Measurements from ENCODE around the gene FOXK2. TPM values are rescaled to one million over a fixed set of nuclear protein-coding genes. Genes with fewer than 3 reads are reported as not detected.

FOXK2 gene
- total and polyA plus RNA-seq, 7 experiments from 2014 or later, result 4.2 to 67.1 (median 42.3) TPM

DNA sequence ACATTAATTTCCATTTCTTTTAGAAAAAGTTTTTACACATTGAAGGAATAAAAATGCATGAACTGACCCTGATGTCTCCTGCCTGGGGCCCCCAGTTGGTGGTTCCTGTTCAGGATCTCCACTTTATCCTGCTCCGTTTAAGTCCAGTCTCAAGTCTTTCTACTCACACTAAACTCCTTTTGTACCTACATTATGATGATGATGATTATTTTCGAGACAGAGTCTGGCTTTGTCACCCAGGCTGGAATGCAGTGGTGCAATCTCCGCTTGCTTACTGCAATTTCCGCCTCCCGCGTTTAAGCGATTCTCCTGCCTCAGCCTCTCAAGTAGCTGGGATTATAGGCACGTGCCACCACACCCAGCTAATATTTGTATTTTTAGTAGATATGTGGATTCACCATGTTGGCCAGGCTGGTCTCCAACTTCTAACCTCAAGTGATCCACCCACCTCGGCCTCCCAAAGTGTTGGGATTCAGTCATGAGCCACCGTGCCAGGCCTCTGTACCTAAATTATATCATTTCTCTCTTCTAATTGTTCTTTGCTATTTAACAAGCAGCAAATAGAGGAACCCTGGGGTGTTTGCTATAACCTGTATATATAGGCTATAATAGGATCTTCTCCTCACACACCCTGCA lies 2.2 kb upstream of the FOXK2 start:
- no peaks in the 10 kb centered on the region for H3K27me3 Mint-ChIP-seq
- H3K27ac Mint-ChIP-seq, result no peak overlapping the region
- DNase-seq (no peak), ATAC-seq (no peak)
- H3K36me3 Mint-ChIP-seq, result peaks cover 0 to 5% (median 4%) of the 10 kb centered on the region in 5 donors
- H3K9me3 Mint-ChIP-seq, result no peaks in the 10 kb centered on the region
- peak overlapping the region in 1 of 10 donors; percentile 29 for H3K4me3 Mint-ChIP-seq
- peaks cover 6 to 21% (median 17%) of the 10 kb centered on the region in 7 donors for H3K4me1 Mint-ChIP-seq
- Histone ChIP-seq H3K4me1 (ENCODE audit: control insufficient read depth in 2 of 2, insufficient read depth in 2 of 2, low read length in 2 of 2) (peaks cover 3 to 16% of the 10 kb centered on the region in 2 donors), H3K4me3 (ENCODE audit: low read length) (no peak overlapping the region), H3K27ac (ENCODE audit: low read depth, low read length) (no peak overlapping the region), H3K27me3 (ENCODE audit: control insufficient read depth in 2 of 2, insufficient read depth in 2 of 2, low read length in 2 of 2) (no peaks in the 10 kb centered on the region), H3K9me3 (ENCODE audit: control insufficient read depth in 2 of 3, low read length in 3 of 3) (no peaks in the 10 kb centered on the region), H3K36me3 (ENCODE audit: control insufficient read depth in 2 of 3, insufficient read depth in 3 of 3, low read length in 3 of 3) (no peaks in the 10 kb centered on the region)
- ChIA-PET CTCF (no interaction called here), POLR2A (no interaction called here)
- intact Hi-C loops (cut with micrococcal nuclease), result loop anchor here in 1 of 2 donors (5.0 kb wide), 1 partner anchor 35 kb away; no protein-coding TSS in a partner anchor

DNA sequence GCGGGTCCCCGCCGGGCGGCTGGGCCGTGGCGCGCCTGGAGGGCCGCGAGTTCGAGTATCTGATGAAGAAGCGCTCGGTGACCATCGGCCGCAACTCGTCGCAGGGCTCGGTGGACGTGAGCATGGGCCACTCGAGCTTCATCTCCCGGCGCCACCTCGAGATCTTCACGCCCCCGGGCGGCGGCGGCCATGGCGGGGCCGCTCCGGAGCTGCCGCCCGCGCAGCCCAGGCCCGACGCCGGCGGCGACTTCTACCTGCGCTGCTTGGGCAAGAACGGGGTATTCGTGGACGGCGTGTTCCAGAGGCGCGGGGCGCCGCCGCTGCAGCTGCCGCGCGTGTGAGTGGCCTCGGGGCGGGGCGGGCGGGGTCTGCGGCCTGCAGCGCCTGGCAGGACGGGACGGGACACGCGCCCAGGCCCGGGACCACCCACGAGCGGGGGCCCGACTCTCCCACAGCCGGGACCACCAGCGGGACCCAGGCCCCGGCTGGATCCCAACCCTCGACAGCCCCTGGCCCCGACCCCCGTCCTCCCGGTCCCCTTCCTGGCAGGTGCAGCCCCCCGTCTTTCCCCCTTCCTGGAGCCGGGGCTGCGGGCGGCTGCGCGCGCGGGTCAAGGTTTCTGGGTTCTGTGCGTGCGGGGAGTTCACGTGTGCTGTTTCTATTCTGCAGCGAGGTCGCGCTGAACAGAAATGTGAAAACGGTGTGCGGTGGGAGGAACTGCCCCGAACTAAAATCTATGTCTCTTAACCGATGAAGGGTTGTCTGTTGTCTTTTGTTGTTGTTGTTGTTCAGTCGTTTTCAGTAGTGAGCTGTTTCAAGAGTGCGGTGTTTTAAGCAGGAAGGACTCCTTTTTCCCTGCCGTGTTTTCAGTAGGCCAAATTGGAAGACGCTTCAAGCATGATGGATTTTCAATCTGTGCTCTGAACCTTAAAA lies 705 bp downstream of the FOXK2 start:
- peak; percentile 28 for ATAC-seq
- H3K27me3 Mint-ChIP-seq, result no peaks in the 10 kb centered on the region
- peaks cover 0 to 9% (median 4%) of the 10 kb centered on the region in 5 donors for H3K36me3 Mint-ChIP-seq
- peak overlapping the region; percentile 71 to 93 (median 86) for H3K27ac Mint-ChIP-seq
- Histone ChIP-seq H3K27me3 (ENCODE audit: control insufficient read depth in 2 of 2, insufficient read depth in 2 of 2, low read length in 2 of 2) (no peaks in the 10 kb centered on the region), H3K4me3 (ENCODE audit: low read length) (peak overlapping the region; percentile 50), H3K36me3 (ENCODE audit: control insufficient read depth in 2 of 3, insufficient read depth in 3 of 3, low read length in 3 of 3) (no peaks in the 10 kb centered on the region), H3K9me3 (ENCODE audit: control insufficient read depth in 2 of 3, low read length in 3 of 3) (no peaks in the 10 kb centered on the region), H3K4me1 (ENCODE audit: control insufficient read depth in 2 of 2, insufficient read depth in 2 of 2, low read length in 2 of 2) (peaks cover 10 to 20% of the 10 kb centered on the region in 2 donors), H3K27ac (ENCODE audit: low read depth, low read length) (peak overlapping the region; percentile 62)
- intact Hi-C loops (cut with micrococcal nuclease), result loop anchor here (1.0 to 5.0 kb wide), 7 partner anchors 23 to 102 kb away; partner anchors contain the start of genes NARF (in 2 of the 2), CYBC1 (in 1 of the 2), HEXD (in 1 of the 2) and OGFOD3 (in 1 of the 2)
- peaks cover 15 to 47% (median 38%) of the 10 kb centered on the region in 7 donors for H3K4me1 Mint-ChIP-seq
- H3K9me3 Mint-ChIP-seq, result no peaks in the 10 kb centered on the region
- DNase-seq, result peak in 8 of 9 donors; percentile 21 to 61 (median 37)
- H3K4me3 Mint-ChIP-seq, result peak overlapping the region; percentile 82 to 99 (median 93)
- POLR2A ChIA-PET, result interaction anchor here (0.6 to 2.5 kb wide), 10 partner anchors 10 to 265 kb away, joined by 3 to 11 read pairs (median 5); partner anchors contain the start of gene NARF
- CTCF ChIA-PET, result no interaction called here

- Histone ChIP-seq H3K36me3 (ENCODE audit: control insufficient read depth in 2 of 3, insufficient read depth in 3 of 3, low read length in 3 of 3) (no peaks in the 10 kb centered on the region), H3K4me1 (ENCODE audit: control insufficient read depth in 2 of 2, insufficient read depth in 2 of 2, low read length in 2 of 2) (peaks cover 21 to 29% of the 10 kb centered on the region in 2 donors), H3K9me3 (ENCODE audit: control insufficient read depth in 2 of 3, low read length in 3 of 3) (no peaks in the 10 kb centered on the region), H3K27ac (ENCODE audit: low read depth, low read length) (no peak overlapping the region), H3K27me3 (ENCODE audit: control insufficient read depth in 2 of 2, insufficient read depth in 2 of 2, low read length in 2 of 2) (no peaks in the 10 kb centered on the region), H3K4me3 (ENCODE audit: low read length) (no peak overlapping the region)
- intact Hi-C loops (cut with micrococcal nuclease), result no loop called here
- ChIA-PET POLR2A (no interaction called here), CTCF (no interaction called here)
- ATAC-seq (no peak), DNase-seq (no peak)
- Mint-ChIP-seq H3K4me3 (peak overlapping the region in 6 of 10 donors; percentile 13 to 56 (median 46)), H3K27ac (peak overlapping the region in 6 of 9 donors; percentile 15 to 85 (median 46)), H3K4me1 (peaks cover 43 to 80% (median 67%) of the 10 kb centered on the region in 7 donors), H3K9me3 (no peaks in the 10 kb centered on the region), H3K36me3 (peaks cover 0 to 11% (median 4%) of the 10 kb centered on the region in 5 donors), H3K27me3 (no peaks in the 10 kb centered on the region)
These were observed 5.0 kb downstream of the FOXK2 start for GRCh38 chr17:82524540-82524939.

DNA sequence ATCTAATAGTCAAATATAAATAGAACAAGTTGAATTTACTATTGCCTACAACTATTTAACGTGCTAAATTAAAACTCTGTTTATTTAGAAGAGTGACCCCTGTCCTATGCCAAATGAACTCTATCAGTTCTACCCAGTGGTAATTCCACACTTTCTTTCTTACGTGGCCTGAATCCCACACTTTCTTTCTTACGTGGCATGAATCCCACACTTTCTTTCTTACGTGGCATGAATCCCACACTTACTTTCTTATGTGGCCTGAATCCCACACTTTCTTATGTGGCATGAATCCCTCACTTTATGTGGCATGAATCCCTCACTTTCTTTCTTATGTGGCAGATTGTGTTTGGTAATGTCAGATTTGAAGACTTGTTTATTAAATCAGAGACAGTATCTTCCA lies 6.2 kb downstream of the FOXK2 start:
- Mint-ChIP-seq H3K27ac (peak overlapping the region in 5 of 9 donors; percentile 12 to 80 (median 60)), H3K4me1 (peaks cover 46 to 86% (median 69%) of the 10 kb centered on the region in 7 donors), H3K9me3 (no peaks in the 10 kb centered on the region), H3K36me3 (peaks cover 0 to 9% (median under 1%) of the 10 kb centered on the region in 5 donors), H3K4me3 (peak overlapping the region in 3 of 10 donors; percentile 7 to 29 (median 12)), H3K27me3 (no peaks in the 10 kb centered on the region)
- ATAC-seq, result no peak
- no peak for DNase-seq
- peaks cover 23 to 33% of the 10 kb centered on the region in 2 donors for H3K4me1 ChIP-seq (ENCODE audit: control insufficient read depth in 2 of 2, insufficient read depth in 2 of 2, low read length in 2 of 2)
- H3K27me3 ChIP-seq (ENCODE audit: control insufficient read depth in 2 of 2, insufficient read depth in 2 of 2, low read length in 2 of 2), result no peaks in the 10 kb centered on the region
- no peaks in the 10 kb centered on the region for H3K36me3 ChIP-seq (ENCODE audit: control insufficient read depth in 2 of 3, insufficient read depth in 3 of 3, low read length in 3 of 3)
- POLR2A ChIA-PET, result no interaction called here
- H3K9me3 ChIP-seq (ENCODE audit: control insufficient read depth in 2 of 3, low read length in 3 of 3), result no peaks in the 10 kb centered on the region
- H3K27ac ChIP-seq (ENCODE audit: low read depth, low read length), result no peak overlapping the region
- CTCF ChIA-PET, result no interaction called here
- intact Hi-C loops (cut with micrococcal nuclease), result no loop called here
- no peak overlapping the region for H3K4me3 ChIP-seq (ENCODE audit: low read length)

DNA sequence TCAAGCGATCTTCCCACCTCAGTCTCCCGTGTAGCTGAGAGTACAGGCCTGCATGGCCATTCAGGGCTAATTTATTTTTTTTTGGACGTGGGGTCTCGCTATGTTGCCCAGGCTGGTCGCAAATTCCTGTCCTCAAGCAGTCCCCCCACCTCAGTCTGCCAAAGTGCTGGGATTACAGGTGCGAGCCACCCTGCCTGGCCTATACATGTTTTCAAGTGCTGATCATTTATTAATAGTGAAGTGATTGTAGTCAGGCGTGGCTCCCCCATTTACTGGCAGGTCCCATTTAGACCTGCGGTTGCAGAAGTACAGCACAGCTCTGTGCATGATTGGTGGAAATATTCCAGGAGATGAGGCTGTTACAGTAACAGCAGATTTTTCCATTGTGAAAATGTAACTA lies 8.4 kb downstream of the FOXK2 start:
- Histone ChIP-seq H3K27ac (ENCODE audit: low read depth, low read length) (no peak overlapping the region), H3K4me3 (ENCODE audit: low read length) (no peak overlapping the region), H3K36me3 (ENCODE audit: control insufficient read depth in 2 of 3, insufficient read depth in 3 of 3, low read length in 3 of 3) (no peaks in the 10 kb centered on the region), H3K27me3 (ENCODE audit: control insufficient read depth in 2 of 2, insufficient read depth in 2 of 2, low read length in 2 of 2) (no peaks in the 10 kb centered on the region), H3K4me1 (ENCODE audit: control insufficient read depth in 2 of 2, insufficient read depth in 2 of 2, low read length in 2 of 2) (peaks cover 22 to 27% of the 10 kb centered on the region in 2 donors), H3K9me3 (ENCODE audit: control insufficient read depth in 2 of 3, low read length in 3 of 3) (no peaks in the 10 kb centered on the region)
- DNase-seq (no peak), ATAC-seq (no peak)
- Mint-ChIP-seq H3K9me3 (no peaks in the 10 kb centered on the region), H3K27ac (peak overlapping the region in 8 of 9 donors; percentile 33 to 70 (median 58)), H3K27me3 (no peaks in the 10 kb centered on the region), H3K4me1 (peaks cover 47 to 75% (median 61%) of the 10 kb centered on the region in 7 donors), H3K36me3 (peaks cover 0 to 7% (median 3%) of the 10 kb centered on the region in 5 donors), H3K4me3 (peak overlapping the region in 6 of 10 donors; percentile 13 to 63 (median 36))
- intact Hi-C loops (cut with micrococcal nuclease), result no loop called here
- ChIA-PET POLR2A (interaction anchor here (1.1 kb wide), 1 partner anchor 9 kb away, joined by 4 read pairs; no protein-coding TSS in a partner anchor), CTCF (no interaction called here)

- peak overlapping the region in 9 of 10 donors; percentile 20 to 63 (median 47) for H3K4me3 Mint-ChIP-seq
- CTCF ChIA-PET, result no interaction called here
- H3K27ac Mint-ChIP-seq, result peak overlapping the region; percentile 22 to 70 (median 58)
- Histone ChIP-seq H3K4me3 (ENCODE audit: low read length) (no peak overlapping the region), H3K27me3 (ENCODE audit: control insufficient read depth in 2 of 2, insufficient read depth in 2 of 2, low read length in 2 of 2) (no peaks in the 10 kb centered on the region), H3K4me1 (ENCODE audit: control insufficient read depth in 2 of 2, insufficient read depth in 2 of 2, low read length in 2 of 2) (peaks cover 22 to 27% of the 10 kb centered on the region in 2 donors), H3K27ac (ENCODE audit: low read depth, low read length) (no peak overlapping the region), H3K36me3 (ENCODE audit: control insufficient read depth in 2 of 3, insufficient read depth in 3 of 3, low read length in 3 of 3) (no peaks in the 10 kb centered on the region), H3K9me3 (ENCODE audit: control insufficient read depth in 2 of 3, low read length in 3 of 3) (no peaks in the 10 kb centered on the region)
- DNase-seq (no peak), ATAC-seq (peak; percentile 80)
- no peaks in the 10 kb centered on the region for H3K27me3 Mint-ChIP-seq
- POLR2A ChIA-PET, result no interaction called here
- peaks cover 46 to 70% (median 58%) of the 10 kb centered on the region in 7 donors for H3K4me1 Mint-ChIP-seq
- peaks cover 0 to 5% (median 3%) of the 10 kb centered on the region in 5 donors for H3K36me3 Mint-ChIP-seq
- no peaks in the 10 kb centered on the region for H3K9me3 Mint-ChIP-seq
- intact Hi-C loops (cut with micrococcal nuclease), result no loop called here
These were observed 9.1 kb downstream of the FOXK2 start for GRCh38 chr17:82528484-82529265.
